ENCODE data around the gene C1orf35. TPM values are rescaled to one million over a fixed set of nuclear protein-coding genes. Genes with fewer than 3 reads are reported as not detected.

Gene C1orf35
- total and polyA plus RNA-seq, 12 donors, result 5.0 to 42.0 (median 15.7) TPM

- no peaks in the 10 kb centered on the region for H3K27me3 ChIP-seq
- peaks cover 26 to 32% of the 10 kb centered on the region in 2 donors for H3K4me1 ChIP-seq (replicated peaks in 1 of 2)
- H3K27ac ChIP-seq, result no peak overlapping the region
- WGBS, 4 donors, result 83 to 89% (median 88%) methylated on average over 4 to 7 of the region's 7 CpGs
- peak in 1 of 7 donors; percentile 16 for DNase-seq
- intact Hi-C loops (cut with DNase I), result loop anchor here in 1 of 2 donors (10.0 kb wide), 1 partner anchor 346 kb away; the partner anchor contains the start of genes JMJD4 and SNAP47
- no peaks in the 10 kb centered on the region for H3K36me3 ChIP-seq (replicated peaks in 1 of 2)
- TF ChIP-seq POLR2A (IDR thresholded peaks at IDR 0.05) (no peak), CTCF (IDR thresholded peaks at IDR 0.05) (no peak)
- H3K9me3 ChIP-seq (replicated peaks in 1 of 3), result no peaks in the 10 kb centered on the region
- H3K4me3 ChIP-seq, result peak overlapping the region in 1 of 4 donors; percentile 95
These were observed 22.0 kb downstream of the C1orf35 start for GRCh38 chr1:228081144-228081543.

GRCh38 chr1:228079601-228080263, 23.4 kb downstream of the C1orf35 start:
- Histone ChIP-seq H3K36me3 (replicated peaks in 1 of 2) (no peaks in the 10 kb centered on the region), H3K4me1 (replicated peaks in 1 of 2) (peaks cover 12 to 18% of the 10 kb centered on the region in 2 donors), H3K9me3 (replicated peaks in 1 of 3) (no peaks in the 10 kb centered on the region), H3K27me3 (no peaks in the 10 kb centered on the region), H3K27ac (no peak overlapping the region), H3K4me3 (no peak overlapping the region)
- DNase-seq, result peak in 2 of 7 donors; percentile 14
- WGBS, 4 donors, result 88 to 96% (median 91%) methylated on average over 4 to 7 of the region's 7 CpGs
- intact Hi-C loops (cut with DNase I), result loop anchor here in 1 of 2 donors (10.0 kb wide), 1 partner anchor 345 kb away; the partner anchor contains the start of genes JMJD4 and SNAP47
- no peak for TF ChIP-seq CTCF (IDR thresholded peaks at IDR 0.05)
- no peak for TF ChIP-seq POLR2A (IDR thresholded peaks at IDR 0.05)

GRCh38 chr1:228079013-228079412, 24.1 kb downstream of the C1orf35 start:
- 63 to 92% (median 91%) methylated on average over 2 to 7 of the region's 7 CpGs for WGBS, 4 donors
- H3K27me3 ChIP-seq, result no peaks in the 10 kb centered on the region
- no peak overlapping the region for H3K4me3 ChIP-seq
- peaks cover 6 to 11% of the 10 kb centered on the region in 2 donors for H3K4me1 ChIP-seq (replicated peaks in 1 of 2)
- H3K27ac ChIP-seq, result no peak overlapping the region
- H3K9me3 ChIP-seq (replicated peaks in 1 of 3), result no peaks in the 10 kb centered on the region
- TF ChIP-seq POLR2A (IDR thresholded peaks at IDR 0.05) (no peak), CTCF (IDR thresholded peaks at IDR 0.05) (no peak)
- intact Hi-C loops (cut with DNase I), result no loop called here
- no peaks in the 10 kb centered on the region for H3K36me3 ChIP-seq (replicated peaks in 1 of 2)
- peak in 1 of 7 donors; percentile 10 for DNase-seq

- Histone ChIP-seq H3K27ac (no peak overlapping the region), H3K4me3 (no peak overlapping the region), H3K27me3 (no peaks in the 10 kb centered on the region), H3K4me1 (replicated peaks in 1 of 2) (peaks cover 6 to 9% of the 10 kb centered on the region in 2 donors), H3K36me3 (replicated peaks in 1 of 2) (no peaks in the 10 kb centered on the region), H3K9me3 (replicated peaks in 1 of 3) (no peaks in the 10 kb centered on the region)
- WGBS, 4 donors, result 64 to 75% (median 70%) methylated on average over 8 to 10 of the region's 10 CpGs
- intact Hi-C loops (cut with DNase I), result no loop called here
- TF ChIP-seq CTCF (IDR thresholded peaks at IDR 0.05) (no peak), POLR2A (IDR thresholded peaks at IDR 0.05) (no peak)
- peak in 4 of 7 donors; percentile 8 to 48 (median 12) for DNase-seq
These were observed 25.4 kb downstream of the C1orf35 start for GRCh38 chr1:228077565-228078330.

Data from adrenal gland (tissue), 12 donors.